PFSK-1 (cell line): ENCODE measurements around the gene NODAL.

Experiments
- FOXP2 ChIP-seq: optimal IDR thresholded peaks from 2 replicates; pipeline ENCODE3; 2011; ENCODE audit warnings: borderline replicate concordance, control low read depth, inconsistent platforms; ENCODE audit not compliant: insufficient read depth; ENCODE audit errors: extremely low read length, extremely low read depth
- POLR2AphosphoS5 ChIP-seq: IDR thresholded peaks from 2 replicates; pipeline ENCODE4 v1.6.1; 2012; ENCODE audit warnings: low read depth, mild to moderate bottlenecking, control low read depth, low read length, moderate library complexity
- REST ChIP-seq, 2 experiments: IDR thresholded peaks; 2 replicates each; pipeline versions ENCODE4 v1.6.1 to v1.8.0; 2011 to 2012; ENCODE audit warnings: low read depth in 2 of 2, low read length in 2 of 2, control low read depth in 1 of 2, inconsistent platforms in 1 of 2, mild to moderate bottlenecking in 1 of 2, moderate library complexity in 1 of 2; ENCODE audit not compliant: insufficient read depth in 1 of 2
- SIN3A ChIP-seq: IDR thresholded peaks from 2 replicates; pipeline ENCODE4 v1.6.1; 2012; ENCODE audit warnings: mild to moderate bottlenecking, low read length, moderate library complexity, borderline replicate concordance; ENCODE audit not compliant: insufficient read depth
- TAF1 ChIP-seq: IDR thresholded peaks from 2 replicates; pipeline ENCODE4 v1.6.1; 2012; ENCODE audit warnings: low read length, control low read depth, borderline replicate concordance; ENCODE audit not compliant: insufficient read depth

Gene NODAL

DNA sequence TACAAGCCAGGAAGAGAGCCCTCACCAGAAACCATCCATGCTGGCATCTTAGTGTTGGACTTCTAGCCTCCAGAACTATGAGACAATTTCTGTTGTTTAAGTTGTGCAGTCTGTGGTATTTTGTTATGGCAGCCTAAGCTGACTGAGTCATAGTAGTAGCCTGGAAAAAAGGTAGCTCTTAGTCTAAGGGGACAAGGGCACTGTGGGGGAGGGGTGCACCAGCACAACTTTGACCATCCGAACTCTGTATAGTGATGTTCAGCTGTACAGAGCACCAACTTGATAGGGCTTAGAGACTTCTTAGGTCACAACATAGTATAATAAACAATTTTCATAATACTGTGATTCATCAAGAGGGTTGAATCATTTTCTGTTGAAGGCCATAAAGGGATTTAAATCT lies 23.3 kb downstream of the NODAL start:
- TF ChIP-seq SIN3A (no peak), REST (IDR thresholded peaks at IDR 0.05; ENCODE audit: insufficient read depth in 1 of 2, low read depth in 2 of 2, low read length in 2 of 2) (no peak), POLR2AphosphoS5 (no peak), TAF1 (no peak), FOXP2 (no peak)

DNA sequence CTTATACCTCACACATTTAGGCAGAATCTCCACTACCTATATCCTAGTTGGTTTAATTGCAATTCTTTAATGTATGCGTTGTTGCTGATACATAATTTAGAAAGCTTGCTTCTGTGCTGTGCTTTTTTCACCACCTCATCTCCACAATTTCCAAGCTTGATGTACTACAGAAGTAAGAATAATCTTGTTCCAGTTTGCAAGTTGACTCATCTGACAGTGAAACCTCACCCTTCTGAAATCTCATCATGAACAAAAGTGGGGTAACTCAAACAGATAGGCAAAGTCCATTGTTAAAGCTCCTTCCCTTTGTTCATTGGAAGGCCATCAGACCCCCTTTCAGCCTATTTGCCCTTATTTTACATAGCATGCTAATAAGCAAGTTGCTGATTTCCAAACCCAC lies 23.9 kb downstream of the NODAL start:
- TF ChIP-seq REST (IDR thresholded peaks at IDR 0.05; ENCODE audit: insufficient read depth in 1 of 2, low read depth in 2 of 2, low read length in 2 of 2) (no peak), SIN3A (no peak), POLR2AphosphoS5 (no peak), FOXP2 (no peak), TAF1 (no peak)

- no peak for TF ChIP-seq FOXP2
- TF ChIP-seq POLR2AphosphoS5 = no peak
- no peak for TF ChIP-seq REST (IDR thresholded peaks at IDR 0.05; ENCODE audit: insufficient read depth in 1 of 2, low read depth in 2 of 2, low read length in 2 of 2)
- no peak for TF ChIP-seq TAF1
- no peak for TF ChIP-seq SIN3A
These were observed 29.1 kb downstream of the NODAL start for GRCh38 chr10:70412356-70412755.

DNA sequence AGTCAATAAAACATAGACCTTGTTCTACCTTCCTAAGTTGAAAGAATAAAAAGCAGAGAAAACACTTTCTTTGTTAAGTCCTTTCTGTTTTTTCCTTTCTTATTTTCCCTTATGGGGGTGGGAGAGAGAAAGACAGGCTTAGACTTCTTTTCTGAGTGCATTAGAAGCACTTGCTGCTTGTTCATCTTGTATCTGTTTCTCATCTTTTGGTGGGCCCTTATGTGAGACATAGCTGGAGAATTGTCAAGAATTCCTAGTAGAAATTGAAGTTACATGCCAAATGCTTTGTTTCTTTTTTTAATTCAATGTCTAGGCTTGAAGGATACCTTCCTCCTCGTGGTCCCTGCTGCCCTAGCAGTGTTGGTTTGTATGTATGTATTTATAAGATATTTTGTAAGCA lies 30.9 kb downstream of the NODAL start:
- TF ChIP-seq TAF1 (no peak), POLR2AphosphoS5 (no peak), SIN3A (no peak), REST (IDR thresholded peaks at IDR 0.05; ENCODE audit: insufficient read depth in 1 of 2, low read depth in 2 of 2, low read length in 2 of 2) (no peak), FOXP2 (no peak)

- TF ChIP-seq TAF1 (no peak), REST (IDR thresholded peaks at IDR 0.05; ENCODE audit: insufficient read depth in 1 of 2, low read depth in 2 of 2, low read length in 2 of 2) (no peak), SIN3A (no peak), POLR2AphosphoS5 (no peak), FOXP2 (no peak)
These were observed 31.7 kb downstream of the NODAL start for GRCh38 chr10:70409772-70410171.
